Measurements from ENCODE around the gene SERPINE3.

Gene SERPINE3

DNA sequence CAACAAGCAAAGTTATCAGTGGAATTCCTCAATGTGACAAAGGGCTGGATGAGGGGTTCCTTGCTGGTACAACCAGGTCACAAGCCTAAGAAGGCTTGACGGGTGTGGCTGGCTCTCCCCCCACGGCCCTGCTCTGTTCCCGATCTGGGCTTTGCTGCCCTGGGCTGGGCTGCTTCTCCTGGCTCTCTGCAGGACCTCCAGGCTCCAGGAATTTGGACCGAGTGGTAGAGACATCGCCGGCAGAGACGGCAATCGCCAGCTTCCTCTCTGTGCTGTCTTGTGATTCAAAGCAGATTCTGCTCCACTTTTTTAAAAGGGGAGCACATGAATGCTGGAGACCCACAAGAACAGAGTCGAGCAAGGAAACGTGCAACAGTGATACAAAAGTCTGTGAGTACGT is at the start of gene SERPINE3:
TSS of gene SERPINE3 (plus strand) at position 338 of the 400 bp plus-strand sequence. CDS start 1,401 bp downstream, outside the sequence.
- DNase-seq, result no peak

- DNase-seq, result no peak
Measured at GRCh38 chr13:51291341-51291740, 48.1 kb upstream of the SERPINE3 start.

DNA sequence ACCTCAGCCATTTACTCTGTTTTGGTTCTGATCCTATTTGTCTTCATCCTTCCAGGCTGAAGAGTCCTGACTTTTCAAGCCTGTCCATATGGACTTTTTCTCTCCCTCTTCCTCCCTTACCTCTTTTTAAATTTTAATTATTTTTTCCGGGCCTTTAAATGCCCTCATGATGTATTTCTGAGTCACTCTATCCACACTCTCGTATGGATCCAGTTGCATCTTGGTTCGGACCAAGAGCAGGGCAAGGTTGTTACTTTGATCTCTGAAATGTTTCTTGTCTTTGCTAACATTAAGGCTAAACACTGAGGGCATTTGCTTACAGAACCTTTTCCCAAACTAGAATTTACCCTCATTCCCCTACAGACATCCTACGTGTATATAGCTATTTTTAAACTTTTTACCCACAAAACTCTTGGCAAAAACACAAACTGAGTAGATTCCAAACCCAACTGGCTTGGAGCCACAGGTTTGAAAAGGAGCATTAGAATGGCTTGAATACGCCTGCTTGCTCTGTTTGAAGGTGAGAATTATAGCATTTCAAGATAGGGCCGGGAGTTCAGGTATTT is 47.4 kb upstream of the SERPINE3 start:
- peak in 1 of 56 donors; percentile 16 for DNase-seq

GRCh38 chr13:51297556-51297955 is 41.9 kb upstream of the SERPINE3 start:
- no peak for DNase-seq

DNA sequence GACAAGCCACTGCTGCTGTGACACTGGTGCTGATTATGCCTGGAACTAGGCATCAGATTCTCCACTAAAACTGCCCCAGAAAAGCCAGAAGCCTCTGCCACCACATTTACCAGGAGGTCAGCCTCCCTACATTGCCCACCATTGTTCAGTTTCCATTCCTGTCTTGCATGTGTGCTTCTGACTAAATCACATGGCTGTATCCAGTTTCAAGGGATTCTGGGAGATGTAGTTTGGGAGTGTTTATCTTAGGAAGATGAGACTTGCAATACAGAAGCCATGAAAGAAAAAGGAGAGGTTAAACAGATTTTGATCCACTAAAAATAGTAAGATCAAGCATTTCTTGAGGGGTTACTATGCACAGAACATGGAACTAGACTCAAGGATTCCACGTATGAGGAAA is 40.7 kb upstream of the SERPINE3 start:
- no peak for DNase-seq

DNA sequence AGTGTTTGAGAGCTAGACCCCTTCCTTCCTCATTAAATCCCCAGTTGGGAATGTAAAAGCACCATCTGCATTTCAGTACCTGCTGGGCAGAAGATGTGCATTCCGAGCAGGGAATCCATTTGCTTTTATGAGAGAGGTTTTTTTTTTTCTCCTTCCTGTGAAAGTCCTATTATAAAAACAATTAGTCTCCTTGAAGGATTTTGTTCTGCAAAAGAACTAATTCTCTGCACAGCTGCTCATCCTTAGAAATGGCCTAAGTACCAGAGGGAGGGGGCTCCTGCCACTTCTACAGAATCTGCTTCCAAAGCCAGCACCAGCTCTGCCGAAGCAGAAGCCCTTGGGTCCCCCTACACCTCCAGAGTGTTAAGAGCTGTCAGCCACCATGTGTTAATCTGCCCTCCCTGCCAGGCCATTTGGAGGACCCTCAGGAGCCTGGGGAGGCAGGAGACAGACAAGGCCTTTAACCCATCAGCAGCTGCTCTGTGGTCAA is 36.4 kb upstream of the SERPINE3 start:
- DNase-seq, result no peak

- DNase-seq, result no peak
Measured at GRCh38 chr13:51303882-51304281, 35.6 kb upstream of the SERPINE3 start.

- no peak for DNase-seq
Measured at GRCh38 chr13:51305271-51305967, 34.1 kb upstream of the SERPINE3 start.

GRCh38 chr13:51308781-51309180 is 30.7 kb upstream of the SERPINE3 start:
- DNase-seq, result no peak

GRCh38 chr13:51311231-51311630 is 28.3 kb upstream of the SERPINE3 start:
- DNase-seq, result no peak

GRCh38 chr13:51311957-51312520 is 27.5 kb upstream of the SERPINE3 start:
- DNase-seq, result peak in 22 of 56 donors; percentile 9 to 56 (median 28)

DNA sequence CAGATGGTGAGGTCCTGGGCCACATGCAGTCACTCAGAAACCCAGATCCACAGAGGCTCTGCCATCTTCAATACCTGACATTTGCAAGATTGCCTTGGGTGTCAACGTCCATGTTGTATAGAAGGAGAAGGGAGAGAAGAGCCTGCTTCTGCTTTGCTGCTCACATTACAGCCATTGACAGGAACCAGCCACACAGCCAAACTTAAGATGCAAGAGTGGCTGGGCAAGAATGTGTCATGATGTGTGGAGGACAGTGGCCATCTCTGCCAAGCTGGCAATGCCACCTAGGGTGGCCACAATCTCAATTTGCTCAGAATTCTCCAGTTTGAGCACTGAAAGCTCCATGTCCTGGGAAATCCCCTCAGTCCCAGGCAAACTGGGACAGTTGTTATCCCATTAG is 25.9 kb upstream of the SERPINE3 start:
- DNase-seq, result no peak

DNA sequence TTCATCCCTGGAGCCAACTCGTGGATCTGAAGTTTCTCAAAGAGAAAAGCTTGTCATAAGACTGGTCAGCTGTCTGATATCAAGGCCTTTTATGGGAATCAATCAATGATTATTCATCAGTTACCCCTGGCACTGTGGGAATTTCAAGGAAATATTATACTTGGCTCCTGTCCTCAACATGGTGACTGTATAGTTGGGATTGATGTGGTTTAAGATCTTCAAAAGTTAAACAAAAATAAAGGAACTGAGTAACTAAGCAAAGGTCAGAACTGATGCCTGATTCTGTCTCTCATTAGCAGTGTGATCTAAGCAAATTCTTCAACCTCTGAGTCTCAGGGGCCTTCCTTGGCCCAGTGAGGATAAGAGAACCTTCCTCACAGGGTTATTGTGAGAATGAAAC is 22.2 kb upstream of the SERPINE3 start:
- DNase-seq, result no peak

DNA sequence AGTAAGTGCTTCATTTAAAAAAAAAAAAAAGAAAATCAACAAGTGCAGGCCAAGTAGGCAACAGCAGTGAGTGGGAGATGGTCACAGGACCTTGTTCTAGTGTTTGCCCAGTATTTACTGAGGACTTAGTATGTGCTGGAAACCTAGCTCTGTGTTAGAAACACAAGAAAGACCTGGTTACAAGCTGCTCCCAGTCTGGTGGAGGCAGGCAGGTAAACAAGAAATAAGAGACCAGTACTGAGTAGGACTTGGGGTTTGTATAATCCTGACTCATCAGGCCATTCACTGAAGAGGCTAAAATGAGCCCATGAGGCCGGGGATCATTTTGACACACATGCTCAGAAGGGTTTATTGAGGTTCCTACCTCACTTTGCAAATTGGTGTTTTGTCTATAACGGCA is 21.5 kb upstream of the SERPINE3 start:
- DNase-seq, result no peak

GRCh38 chr13:51318876-51319275 is 20.6 kb upstream of the SERPINE3 start:
- DNase-seq, result no peak

- DNase-seq, result no peak
Measured at GRCh38 chr13:51321836-51322235, 17.7 kb upstream of the SERPINE3 start.

DNA sequence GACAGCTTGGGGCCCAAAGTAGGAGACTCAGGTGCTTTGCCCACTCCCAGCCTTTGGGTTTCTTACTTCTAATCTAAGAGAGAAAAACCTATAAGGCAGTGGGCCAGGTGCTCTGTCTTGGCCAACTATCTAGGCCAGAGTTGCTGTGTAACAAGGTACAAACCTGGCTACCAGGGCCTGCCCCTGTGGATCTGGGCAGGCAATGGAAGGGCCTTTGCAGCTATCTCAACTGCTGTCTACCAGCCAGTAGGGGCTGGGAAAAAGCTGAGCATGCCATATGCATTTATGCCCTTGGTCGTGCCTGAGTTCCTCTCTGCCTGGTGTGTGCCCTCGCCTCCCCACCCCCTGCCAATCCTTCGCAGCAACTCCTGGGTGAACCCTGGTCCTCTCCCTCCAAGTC is 16.7 kb upstream of the SERPINE3 start:
- DNase-seq, result no peak

DNA sequence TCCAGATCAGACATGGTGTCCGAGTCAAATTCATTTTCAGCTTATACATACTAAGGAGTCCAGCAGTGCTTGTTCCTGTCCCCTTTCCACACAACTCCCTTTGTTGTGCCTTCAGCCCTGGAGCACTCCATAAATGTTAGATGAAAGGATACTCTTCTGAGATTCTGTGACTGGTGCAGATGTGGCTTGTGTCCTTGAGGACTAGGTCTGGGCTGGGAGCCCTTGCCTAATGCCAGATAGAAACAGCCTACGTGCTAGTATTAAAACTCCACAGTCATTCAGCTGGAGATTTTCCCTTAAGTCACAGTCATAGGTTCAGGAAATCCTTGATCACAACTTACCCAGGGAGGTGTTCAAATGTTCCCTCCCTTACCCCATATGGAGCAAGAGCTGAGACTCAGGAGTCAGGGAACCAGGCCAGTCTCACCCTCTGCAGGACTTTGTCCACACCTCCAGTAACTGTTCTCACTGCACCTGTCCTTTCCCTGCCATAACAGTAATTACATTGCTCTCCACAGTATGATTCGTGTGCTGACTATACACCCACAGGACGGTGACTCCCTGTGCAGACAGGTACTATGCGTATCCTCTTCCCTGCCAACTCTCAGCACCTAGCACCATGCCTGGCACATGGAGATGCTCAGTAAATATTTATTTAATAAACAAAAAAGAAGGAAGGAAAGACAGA is 15.5 kb upstream of the SERPINE3 start:
- DNase-seq, result no peak

DNA sequence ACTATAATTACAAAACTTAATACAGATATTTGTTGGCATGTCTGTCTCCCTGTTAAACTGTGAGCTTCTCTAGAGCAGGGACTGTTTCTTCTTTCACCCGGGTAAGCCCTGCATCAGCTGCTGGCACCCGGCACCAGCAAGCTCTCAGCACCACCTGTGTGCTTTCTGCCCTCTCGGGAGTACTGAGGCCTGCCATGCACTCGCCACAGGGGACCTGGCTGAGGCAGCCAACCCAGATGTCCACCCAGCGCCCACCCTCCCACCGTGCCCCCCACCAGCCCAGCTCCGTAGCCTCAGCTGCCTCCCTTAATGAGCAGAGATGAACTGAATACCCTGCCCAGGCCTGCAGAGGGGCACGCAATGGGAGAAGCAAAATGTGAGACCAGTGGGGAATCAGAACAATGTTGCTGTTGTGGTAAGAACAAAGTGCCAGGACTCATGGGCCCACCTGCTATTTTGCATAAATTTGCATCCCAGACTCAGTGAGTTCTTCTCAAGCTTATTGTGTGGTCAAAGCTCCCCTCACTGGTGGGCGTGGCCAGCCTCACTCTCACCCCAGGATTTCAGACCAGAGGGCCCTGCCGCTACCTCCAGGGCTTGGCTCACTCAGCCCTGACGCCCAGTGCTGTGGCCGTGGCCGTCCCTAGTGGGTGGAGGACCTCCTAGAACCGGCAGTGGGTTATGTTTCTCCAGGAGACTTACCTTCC is 14.6 kb upstream of the SERPINE3 start:
- DNase-seq, result peak in 42 of 56 donors; percentile 11 to 78 (median 50)

GRCh38 chr13:51325837-51326236 is 13.7 kb upstream of the SERPINE3 start:
- DNase-seq, result peak in 27 of 56 donors; percentile 5 to 66 (median 33)

- DNase-seq, result no peak
Measured at GRCh38 chr13:51326777-51327176, 12.7 kb upstream of the SERPINE3 start.

DNA sequence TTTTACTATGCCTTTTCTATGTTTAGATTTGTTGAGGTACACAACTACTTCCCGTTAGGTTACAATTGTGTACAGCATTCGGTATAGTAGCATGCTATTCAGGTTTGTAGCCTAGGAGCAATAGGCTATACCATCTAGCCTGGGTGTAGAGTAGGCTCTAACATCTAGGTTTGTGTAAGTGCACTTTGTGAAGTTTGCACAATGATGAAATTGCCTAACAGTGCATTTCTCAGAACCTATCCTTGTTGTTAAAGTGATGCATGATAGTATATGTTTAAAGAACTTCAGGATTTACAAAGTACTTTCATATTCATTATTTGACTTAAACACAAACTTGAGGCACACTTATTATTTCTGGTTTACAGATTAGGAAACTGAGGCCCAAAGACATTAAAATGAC is 11.5 kb upstream of the SERPINE3 start:
- DNase-seq, result no peak

All from amygdala (tissue), 56 donors.